Measurements from ENCODE around the gene ZNF503. TPM values are rescaled to one million over a fixed set of nuclear protein-coding genes. Genes with fewer than 3 reads are reported as not detected.

The ZNF503 gene
- total RNA-seq, 4 donors from 2014 or later = 9.7 to 17.5 (median 14.8) TPM

GRCh38 chr10:75400163-75400770 is 1.3 kb downstream of the ZNF503 start:
- Histone ChIP-seq H3K4me3 (peak overlapping the region; percentile 66 to 96 (median 90)), H3K9me3 (no peaks in the 10 kb centered on the region), H3K27me3 (peaks cover 0 to 29% (median 0%) of the 10 kb centered on the region in 4 donors), H3K36me3 (peaks cover 0 to 16% (median 6%) of the 10 kb centered on the region in 3 donors), H3K4me1 (peaks cover 0 to 41% (median 2%) of the 10 kb centered on the region in 3 donors), H3K27ac (peak overlapping the region; percentile 92 to 99 (median 98))
- 0 to 2% methylated on average over 9 to 12 of the region's 39 CpGs for WGBS, 2 donors
- TF ChIP-seq POLR2A (IDR thresholded peaks at IDR 0.05) (peak in 1 of 4 donors; percentile 12), CTCF (IDR thresholded peaks at IDR 0.05) (no peak)
- intact Hi-C loops (cut with DNase I) = loop anchor here (5.0 to 10.0 kb wide), 3 partner anchors 255 to 637 kb away; no protein-coding TSS in a partner anchor
- DNase-seq = no peak

- intact Hi-C loops (cut with DNase I) = loop anchor here (5.0 to 10.0 kb wide), 4 partner anchors 102 to 638 kb away; no protein-coding TSS in a partner anchor
- Histone ChIP-seq H3K27me3 (peaks cover 0 to 24% (median 0%) of the 10 kb centered on the region in 4 donors), H3K4me1 (peaks cover 5 to 41% (median 5%) of the 10 kb centered on the region in 3 donors), H3K36me3 (peaks cover 0 to 16% (median 6%) of the 10 kb centered on the region in 3 donors), H3K9me3 (no peaks in the 10 kb centered on the region), H3K4me3 (peak overlapping the region; percentile 66 to 96 (median 90)), H3K27ac (peak overlapping the region; percentile 92 to 99 (median 98))
- 0% methylated on average over 4 of the region's 71 CpGs; no CpG with 5 or more reads in 1 of the 2 donors for WGBS, 2 donors
- TF ChIP-seq CTCF (IDR thresholded peaks at IDR 0.05) = peak in 5 of 6 experiments; percentile 26 to 59 (median 44)
- TF ChIP-seq POLR2A (IDR thresholded peaks at IDR 0.05) = no peak
- no peak for DNase-seq
These were observed 2.0 kb downstream of the ZNF503 start for GRCh38 chr10:75399461-75400162.

- intact Hi-C loops (cut with DNase I) = loop anchor here (5.0 kb wide), 1 partner anchor 102 kb away; no protein-coding TSS in a partner anchor
- Histone ChIP-seq H3K27ac (peak overlapping the region; percentile 92 to 99 (median 98)), H3K36me3 (peaks cover 0 to 16% (median 6%) of the 10 kb centered on the region in 3 donors), H3K9me3 (no peaks in the 10 kb centered on the region), H3K4me3 (peak overlapping the region; percentile 66 to 96 (median 90)), H3K4me1 (peaks cover 9 to 41% (median 12%) of the 10 kb centered on the region in 3 donors), H3K27me3 (peaks cover 0 to 22% (median 0%) of the 10 kb centered on the region in 4 donors)
- WGBS, 2 donors = 20 to 31% methylated on average over 1 to 13 of the region's 76 CpGs
- no peak for DNase-seq
- TF ChIP-seq POLR2A (IDR thresholded peaks at IDR 0.05) = no peak
- no peak for TF ChIP-seq CTCF (IDR thresholded peaks at IDR 0.05)
These were observed 2.7 kb downstream of the ZNF503 start for GRCh38 chr10:75398692-75399460.

- Histone ChIP-seq H3K4me1 (peaks cover 9 to 35% (median 12%) of the 10 kb centered on the region in 3 donors), H3K9me3 (no peaks in the 10 kb centered on the region), H3K27ac (peak overlapping the region; percentile 92 to 99 (median 98)), H3K4me3 (peak overlapping the region; percentile 66 to 96 (median 90)), H3K36me3 (peaks cover 0 to 16% (median 6%) of the 10 kb centered on the region in 3 donors), H3K27me3 (peaks cover 0 to 22% (median 0%) of the 10 kb centered on the region in 4 donors)
- intact Hi-C loops (cut with DNase I) = loop anchor here (5.0 kb wide), 1 partner anchor 101 kb away; no protein-coding TSS in a partner anchor
- no peak for DNase-seq
- 22 to 27% methylated on average over 12 to 17 of the region's 17 CpGs for WGBS, 2 donors
- TF ChIP-seq POLR2A (IDR thresholded peaks at IDR 0.05) (no peak), CTCF (IDR thresholded peaks at IDR 0.05) (no peak)
These were observed 3.3 kb downstream of the ZNF503 start for GRCh38 chr10:75398200-75398691.

All from esophagus squamous epithelium (tissue), 5 donors.